Stimulated activated CD4-positive, alpha-beta T cell treated with anti-CD3 and anti-CD28 coated beads, Interleukin-12 subunit alpha, Interleukin-12 subunit beta, amount 100 ng/mL, for 4 hours (primary cell): ENCODE data around the gene MSH2.
"Not testable (repeated sequence)": the region's sequence is repeated elsewhere in the genome, so short reads cannot be mapped to it uniquely, and the experiment has no call there.

Source experiments
- DNase-seq: peaks from one replicate; pipeline ENCODE4 v3.0.0-alpha.2; 2020

MSH2 gene

GRCh38 chr2:47414682-47415458, 11.9 kb downstream of the MSH2 start:
- DNase-seq = no peak

- DNase-seq = no peak
These were observed 17.3 kb downstream of the MSH2 start for GRCh38 chr2:47420214-47420613.

GRCh38 chr2:47420683-47421082, 17.7 kb downstream of the MSH2 start:
- DNase-seq = not testable (repeated sequence)

- DNase-seq = no peak
These were observed 19.1 kb downstream of the MSH2 start for GRCh38 chr2:47422016-47422415.

- DNase-seq = no peak
These were observed 19.6 kb downstream of the MSH2 start for GRCh38 chr2:47422560-47422959.

GRCh38 chr2:47426786-47427185, 23.8 kb downstream of the MSH2 start:
- no peak for DNase-seq

- DNase-seq = no peak
These were observed 26.8 kb downstream of the MSH2 start for GRCh38 chr2:47429795-47430194.

GRCh38 chr2:47433006-47433405, 30.1 kb downstream of the MSH2 start:
- not testable (repeated sequence) for DNase-seq

GRCh38 chr2:47433445-47433844, 30.5 kb downstream of the MSH2 start:
- not testable (repeated sequence) for DNase-seq

GRCh38 chr2:47437287-47437686, 34.3 kb downstream of the MSH2 start:
- no peak for DNase-seq

GRCh38 chr2:47438106-47438505, 35.1 kb downstream of the MSH2 start:
- DNase-seq = no peak

GRCh38 chr2:47438783-47439182, 35.8 kb downstream of the MSH2 start:
- DNase-seq = no peak

- DNase-seq = no peak
These were observed 48.8 kb downstream of the MSH2 start for GRCh38 chr2:47451790-47452189.

- DNase-seq = no peak
These were observed 49.8 kb downstream of the MSH2 start for GRCh38 chr2:47452761-47453160.

GRCh38 chr2:47454818-47455217, 51.9 kb downstream of the MSH2 start:
- not testable (repeated sequence) for DNase-seq

- DNase-seq = no peak
These were observed 52.5 kb downstream of the MSH2 start for GRCh38 chr2:47455411-47455810.

GRCh38 chr2:47456851-47457250, 53.9 kb downstream of the MSH2 start:
- DNase-seq = no peak

GRCh38 chr2:47457268-47457667, 54.3 kb downstream of the MSH2 start:
- no peak for DNase-seq

- no peak for DNase-seq
These were observed 56.1 kb downstream of the MSH2 start for GRCh38 chr2:47459021-47459420.

- DNase-seq = no peak
These were observed 57.8 kb downstream of the MSH2 start for GRCh38 chr2:47460766-47461165.

- DNase-seq = no peak
These were observed 68.6 kb downstream of the MSH2 start for GRCh38 chr2:47471429-47472116.

GRCh38 chr2:47479863-47480262, 76.9 kb downstream of the MSH2 start:
- no peak for DNase-seq

- no peak for DNase-seq
These were observed 80.2 kb downstream of the MSH2 start for GRCh38 chr2:47483191-47483590.

- no peak for DNase-seq
These were observed 81.4 kb downstream of the MSH2 start for GRCh38 chr2:47484396-47484795.

GRCh38 chr2:47485177-47485576, 82.2 kb downstream of the MSH2 start:
- no peak for DNase-seq
